DND-41 (cell line): ENCODE measurements around the gene CATSPER3.

Experiments used
- ATAC-seq: fragments of 200-7000 bp; cut with Tn5 transposase; 3 replicates; pipeline ENCODE4 v1.9.1; 2021; ENCODE audit warnings: low read depth; ENCODE audit not compliant: insufficient read depth
- DNase-seq: peaks from one replicate; pipeline ENCODE4 v3.0.0-alpha.2; 2020
- H2AFZ ChIP-seq: 2 replicates; pipeline ENCODE4 v1.6.0; 2012; ENCODE audit warnings: low read depth, low read length
- H3K27ac ChIP-seq: 2 replicates; pipeline ENCODE4 v1.5.1; 2012; ENCODE audit warnings: low read length, inconsistent platforms
- H3K27me3 ChIP-seq: fragments of 200-600 bp; sonication (generic); 2 replicates; pipeline ENCODE4 v1.6.0; 2012; ENCODE audit warnings: low read length, mild to moderate bottlenecking, inconsistent platforms; ENCODE audit not compliant: insufficient read depth, poor library complexity
- H3K36me3 ChIP-seq: 2 replicates; pipeline ENCODE4 v1.5.1; 2012; ENCODE audit warnings: low read length, inconsistent platforms; ENCODE audit not compliant: insufficient read depth
- H3K4me1 ChIP-seq: 2 replicates; pipeline ENCODE4 v1.5.1; 2012; ENCODE audit warnings: mild to moderate bottlenecking, low read length; ENCODE audit not compliant: insufficient read depth
- H3K4me2 ChIP-seq: 2 replicates; pipeline ENCODE4 v1.6.0; 2012; ENCODE audit warnings: mild to moderate bottlenecking, moderate library complexity, low read length, inconsistent platforms; ENCODE audit not compliant: insufficient read depth
- H3K4me3 ChIP-seq, 2 experiments: fragments of 200-600 bp in 1 of 2; shearing (Covaris generic) in 1 of 2; 2 replicates each; pipeline ENCODE4 v1.5.1; 2012 to 2016; ENCODE audit warnings: inconsistent platforms in 2 of 2, low read length in 2 of 2, mild to moderate bottlenecking in 2 of 2, low read depth in 1 of 2, moderate library complexity in 1 of 2
- H3K79me2 ChIP-seq: 2 replicates; pipeline ENCODE4 v1.6.0; 2012; ENCODE audit warnings: low read length, inconsistent platforms; ENCODE audit not compliant: insufficient read depth
- H3K9ac ChIP-seq: 2 replicates; pipeline ENCODE4 v1.6.0; 2012; ENCODE audit warnings: low read depth, mild to moderate bottlenecking, inconsistent platforms, low read length, moderate library complexity
- H3K9me3 ChIP-seq: 2 replicates; pipeline ENCODE4 v1.5.1; 2012; ENCODE audit warnings: low read length, moderate library complexity, mild to moderate bottlenecking, inconsistent platforms; ENCODE audit not compliant: insufficient read depth, severe bottlenecking
- H4K20me1 ChIP-seq: 2 replicates; pipeline ENCODE4 v1.6.0; 2012; ENCODE audit warnings: low read length; ENCODE audit not compliant: insufficient read depth
- CTCF ChIP-seq: IDR thresholded peaks from 2 replicates; pipeline ENCODE4 v1.5.1; 2012; ENCODE audit warnings: borderline replicate concordance, low read length, moderate library complexity, mild to moderate bottlenecking; ENCODE audit not compliant: poor library complexity, severe bottlenecking; ENCODE audit errors: extremely low read depth
- EZH2 ChIP-seq: IDR thresholded peaks from 3 replicates; pipeline ENCODE4 v1.6.1; 2012; ENCODE audit warnings: borderline replicate concordance, low read depth, mild to moderate bottlenecking, moderate library complexity, low read length, inconsistent platforms; ENCODE audit not compliant: severe bottlenecking

CATSPER3 gene

GRCh38 chr5:135018457-135018856 is 50.8 kb downstream of the CATSPER3 start:
- Histone ChIP-seq H3K4me2 (no peak overlapping the region), H3K9me3 (no peaks in the 10 kb centered on the region), H3K4me1 (no peaks in the 10 kb centered on the region), H4K20me1 (no peaks in the 10 kb centered on the region), H3K27ac (no peak overlapping the region), H3K79me2 (no peaks in the 10 kb centered on the region), H3K27me3 (no peaks in the 10 kb centered on the region), H2AFZ (no peak overlapping the region), H3K9ac (no peak overlapping the region), H3K36me3 (no peaks in the 10 kb centered on the region), H3K4me3 (no peak overlapping the region)
- DNase-seq = no peak
- TF ChIP-seq EZH2 (no peak), CTCF (no peak)
- no peak for ATAC-seq

- no peak for DNase-seq
These were observed 51.6 kb downstream of the CATSPER3 start for GRCh38 chr5:135019314-135019713.

GRCh38 chr5:135020111-135020895 is 52.6 kb downstream of the CATSPER3 start:
- Histone ChIP-seq H3K4me2 (no peak overlapping the region), H2AFZ (no peak overlapping the region), H3K4me3 (no peak overlapping the region), H3K27me3 (no peaks in the 10 kb centered on the region), H3K9me3 (no peaks in the 10 kb centered on the region), H3K27ac (no peak overlapping the region), H3K79me2 (no peaks in the 10 kb centered on the region), H3K4me1 (no peaks in the 10 kb centered on the region), H3K36me3 (no peaks in the 10 kb centered on the region), H3K9ac (no peak overlapping the region), H4K20me1 (no peaks in the 10 kb centered on the region)
- ATAC-seq (no peak), DNase-seq (no peak)
- TF ChIP-seq EZH2 (no peak), CTCF (no peak)

More at GRCh38 chr5:135019314-135019713, 51.6 kb downstream of the CATSPER3 start:
- H3K4me2 ChIP-seq = no peak overlapping the region
- no peak overlapping the region for H3K27ac ChIP-seq
- no peaks in the 10 kb centered on the region for H3K79me2 ChIP-seq
- H3K9me3 ChIP-seq = no peaks in the 10 kb centered on the region
- no peaks in the 10 kb centered on the region for H3K4me1 ChIP-seq
- H3K9ac ChIP-seq = no peak overlapping the region
- no peak overlapping the region for H3K4me3 ChIP-seq
- H2AFZ ChIP-seq = no peak overlapping the region
- TF ChIP-seq EZH2 = no peak
- peak; percentile 28 for TF ChIP-seq CTCF
- H4K20me1 ChIP-seq = no peaks in the 10 kb centered on the region
- H3K27me3 ChIP-seq = no peaks in the 10 kb centered on the region
- no peaks in the 10 kb centered on the region for H3K36me3 ChIP-seq
- ATAC-seq = no peak
